ELF-1 (cell line): ENCODE data around the gene IDNK.

ENCODE experiments used
- DNase-seq: peaks from one replicate; pipeline ENCODE4 v3.0.0-alpha.2; 2016; ENCODE audit warnings: low read depth, low spot score

Gene IDNK

DNA sequence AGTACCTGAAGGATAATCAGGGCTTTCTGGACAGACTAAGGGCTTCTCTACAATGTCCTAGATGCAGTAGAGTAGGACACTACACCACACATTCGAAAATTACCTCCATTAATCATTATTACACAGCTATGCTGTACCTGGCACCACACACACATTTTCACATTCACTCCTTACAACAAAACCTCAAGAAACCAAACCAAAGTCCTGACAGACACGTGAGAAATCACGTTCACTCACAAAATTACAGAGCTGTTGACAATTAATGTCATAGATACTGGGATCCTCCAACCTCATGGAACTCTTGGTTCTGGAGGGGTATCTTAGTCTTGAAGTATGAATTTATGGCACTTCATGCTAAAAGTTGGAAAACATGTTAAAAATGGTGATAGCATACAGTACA lies 68.5 kb downstream of the IDNK start:
- DNase-seq = no peak
